GM12872 (cell line): Measurements from ENCODE around the gene CEP76.

Source experiments
- TF ChIP-seq, protein P1 (sequence below): IDR thresholded peaks from 3 replicates; pipeline ENCODE4 v1.5.1; 2011; ENCODE audit warnings: low read depth, mild to moderate bottlenecking, low read length, moderate library complexity; ENCODE audit not compliant: insufficient read depth

Gene CEP76

GRCh38 chr18:12747530-12748315, 45.2 kb upstream of the CEP76 start:
- TF ChIP-seq, protein P1, sequence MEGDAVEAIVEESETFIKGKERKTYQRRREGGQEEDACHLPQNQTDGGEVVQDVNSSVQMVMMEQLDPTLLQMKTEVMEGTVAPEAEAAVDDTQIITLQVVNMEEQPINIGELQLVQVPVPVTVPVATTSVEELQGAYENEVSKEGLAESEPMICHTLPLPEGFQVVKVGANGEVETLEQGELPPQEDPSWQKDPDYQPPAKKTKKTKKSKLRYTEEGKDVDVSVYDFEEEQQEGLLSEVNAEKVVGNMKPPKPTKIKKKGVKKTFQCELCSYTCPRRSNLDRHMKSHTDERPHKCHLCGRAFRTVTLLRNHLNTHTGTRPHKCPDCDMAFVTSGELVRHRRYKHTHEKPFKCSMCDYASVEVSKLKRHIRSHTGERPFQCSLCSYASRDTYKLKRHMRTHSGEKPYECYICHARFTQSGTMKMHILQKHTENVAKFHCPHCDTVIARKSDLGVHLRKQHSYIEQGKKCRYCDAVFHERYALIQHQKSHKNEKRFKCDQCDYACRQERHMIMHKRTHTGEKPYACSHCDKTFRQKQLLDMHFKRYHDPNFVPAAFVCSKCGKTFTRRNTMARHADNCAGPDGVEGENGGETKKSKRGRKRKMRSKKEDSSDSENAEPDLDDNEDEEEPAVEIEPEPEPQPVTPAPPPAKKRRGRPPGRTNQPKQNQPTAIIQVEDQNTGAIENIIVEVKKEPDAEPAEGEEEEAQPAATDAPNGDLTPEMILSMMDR = no peak

GRCh38 chr18:12745095-12745795, 42.7 kb upstream of the CEP76 start:
- TF ChIP-seq, protein P1 = no peak

GRCh38 chr18:12744103-12744502, 41.6 kb upstream of the CEP76 start:
- TF ChIP-seq, protein P1 = peak; percentile 40; the same call in 1 of the 3 replicates

DNA sequence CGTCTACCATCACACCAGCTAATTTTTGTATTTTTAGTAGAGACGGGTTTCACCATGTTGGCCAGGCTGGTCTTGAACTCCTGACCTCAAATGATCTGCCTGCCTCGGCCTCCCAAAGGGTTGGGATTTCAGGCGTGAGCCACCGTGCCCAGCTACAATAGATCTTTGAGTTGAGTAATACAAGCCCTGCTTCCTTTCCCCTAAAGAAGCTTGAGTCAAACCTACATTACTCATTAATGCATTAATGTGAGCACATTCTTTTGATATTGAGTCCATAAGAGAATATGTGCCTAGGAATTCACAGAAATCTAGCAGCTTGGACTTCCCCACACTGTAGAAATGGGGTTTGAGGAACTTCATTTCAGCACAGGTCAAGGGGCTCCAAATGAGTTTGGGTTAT, 39.9 kb upstream of the CEP76 start:
- TF ChIP-seq, protein P1 = no peak

DNA sequence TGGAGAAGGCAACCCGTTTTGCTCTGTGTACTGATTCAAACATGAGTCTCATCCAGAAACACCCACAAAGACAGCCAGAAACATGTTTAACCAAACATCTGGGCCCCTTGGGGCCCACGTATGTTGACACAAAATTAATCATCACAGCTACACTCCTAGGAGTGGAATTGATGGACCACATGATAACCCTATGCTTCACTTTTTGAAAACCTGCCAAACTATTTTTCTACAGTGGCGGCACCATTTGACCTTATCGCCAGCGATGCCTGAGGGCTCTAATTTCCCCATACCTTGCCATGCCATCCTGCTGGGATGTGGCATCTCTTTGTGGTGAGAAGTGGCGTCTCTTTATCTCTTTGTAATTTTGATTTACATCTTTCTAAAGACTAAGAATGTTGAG, 38.8 kb upstream of the CEP76 start:
- TF ChIP-seq, protein P1 = no peak

GRCh38 chr18:12737243-12737902, 34.9 kb upstream of the CEP76 start:
- TF ChIP-seq, protein P1 = no peak
